Activated naive CD4-positive, alpha-beta T cell treated with anti-CD3 and anti-CD28 coated beads for 36 hours (primary cell): Measurements from ENCODE around the gene SAMMSON. TPM values are rescaled to one million over a fixed set of nuclear protein-coding genes. Genes with fewer than 3 reads are reported as not detected.

Source experiments
- CTCF ChIA-PET: fragments of 350-600 bp; sonication (Branson Sonifier 250); formaldehyde crosslinking; loops from one replicate; lab custom pipeline; 2021; ENCODE audit warnings: antibody characterized with exemption; lab: Charles Lee
- DNase-seq: peaks from one replicate; pipeline ENCODE4 v3.0.0-alpha.2; 2020
- H3K27ac Mint-ChIP-seq: one replicate; pipeline ENCODE4 v1.8.0; 2021; ENCODE audit warnings: mild to moderate bottlenecking, mixed read lengths
- H3K27me3 Mint-ChIP-seq: one replicate; pipeline ENCODE4 v1.8.0; 2021; ENCODE audit warnings: low read depth, mixed read lengths
- H3K36me3 Mint-ChIP-seq: one replicate; pipeline ENCODE4 v1.8.0; 2021; ENCODE audit warnings: low read depth, mixed read lengths
- H3K4me1 Mint-ChIP-seq: one replicate; pipeline ENCODE4 v1.8.0; 2021; ENCODE audit warnings: low read depth, mixed read lengths
- H3K4me3 Mint-ChIP-seq: one replicate; pipeline ENCODE4 v1.8.0; 2021; ENCODE audit warnings: mild to moderate bottlenecking, moderate library complexity, mixed read lengths
- H3K9me3 Mint-ChIP-seq: one replicate; pipeline ENCODE4 v1.8.0; 2021; ENCODE audit warnings: mixed read lengths
- intact Hi-C: fragments of 100-400 bp; cut with micrococcal nuclease; formaldehyde crosslinking; loops from one replicate; pipeline ENCODE4 v1.15.1; 2023
- total RNA-seq, 2 experiments: library from RNA; stranded (reverse); gene quantifications; one replicate each; pipeline ENCODE4 v1.2.3, GENCODE V29; 2021

SAMMSON gene
- total RNA-seq, 2 experiments from 2014 or later = not detected

DNA sequence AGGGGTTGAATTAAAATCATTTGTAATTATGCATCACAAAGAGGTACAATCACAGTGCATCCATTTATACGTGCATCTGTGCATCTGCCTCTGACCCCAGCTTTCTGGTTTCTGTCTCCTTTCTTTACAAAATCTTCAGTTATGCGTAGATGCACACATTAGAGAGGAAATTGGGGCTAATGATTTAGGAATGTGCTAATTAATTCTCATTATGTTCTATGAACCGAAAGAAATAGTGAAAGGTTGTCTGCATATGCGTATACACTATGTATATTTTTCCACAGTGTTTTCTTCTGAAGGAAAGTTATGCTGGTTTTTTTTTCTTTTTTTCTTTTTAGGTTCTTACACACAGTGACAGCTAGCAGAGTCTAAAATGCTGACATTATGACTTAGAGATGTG, 71.6 kb downstream of the SAMMSON start:
- H3K27me3 Mint-ChIP-seq = peaks cover 39% of the 10 kb centered on the region
- intact Hi-C loops = no loop called here
- no peak overlapping the region for H3K4me3 Mint-ChIP-seq
- CTCF ChIA-PET = interaction anchor here (0.6 to 1.4 kb wide), 2 partner anchors 10 to 19 kb away, joined by 5 to 6 read pairs; no protein-coding TSS in a partner anchor
- no peaks in the 10 kb centered on the region for H3K4me1 Mint-ChIP-seq
- no peaks in the 10 kb centered on the region for H3K36me3 Mint-ChIP-seq
- no peak overlapping the region for H3K27ac Mint-ChIP-seq
- DNase-seq = no peak
- no peaks in the 10 kb centered on the region for H3K9me3 Mint-ChIP-seq

DNA sequence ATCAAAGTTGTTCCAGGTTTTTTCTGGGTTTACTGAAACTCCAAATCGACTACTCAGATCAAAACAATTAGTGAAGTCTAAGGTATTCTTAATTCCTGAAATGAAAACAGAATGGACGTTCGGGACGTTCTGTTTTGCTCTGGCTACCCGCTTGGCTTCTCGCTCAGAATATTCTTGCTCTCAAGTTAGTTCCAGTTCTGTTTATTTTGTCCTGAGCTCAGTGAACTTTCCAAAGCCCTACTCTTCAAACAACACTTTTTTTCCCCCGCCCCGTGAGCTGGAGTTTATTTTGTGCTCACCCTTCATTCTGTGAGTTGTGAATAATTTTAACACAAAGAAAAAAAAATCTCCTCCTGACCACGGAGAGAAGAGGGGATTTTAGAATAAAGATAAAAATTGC, 72.6 kb downstream of the SAMMSON start:
- intact Hi-C loops = no loop called here
- CTCF ChIA-PET = interaction anchor here (1.4 kb wide), 1 partner anchor 18 kb away, joined by 6 read pairs; no protein-coding TSS in a partner anchor
- Mint-ChIP-seq H3K4me3 (no peak overlapping the region), H3K36me3 (no peaks in the 10 kb centered on the region), H3K27me3 (peaks cover 36% of the 10 kb centered on the region), H3K9me3 (no peaks in the 10 kb centered on the region), H3K4me1 (no peaks in the 10 kb centered on the region), H3K27ac (no peak overlapping the region)
- no peak for DNase-seq

DNA sequence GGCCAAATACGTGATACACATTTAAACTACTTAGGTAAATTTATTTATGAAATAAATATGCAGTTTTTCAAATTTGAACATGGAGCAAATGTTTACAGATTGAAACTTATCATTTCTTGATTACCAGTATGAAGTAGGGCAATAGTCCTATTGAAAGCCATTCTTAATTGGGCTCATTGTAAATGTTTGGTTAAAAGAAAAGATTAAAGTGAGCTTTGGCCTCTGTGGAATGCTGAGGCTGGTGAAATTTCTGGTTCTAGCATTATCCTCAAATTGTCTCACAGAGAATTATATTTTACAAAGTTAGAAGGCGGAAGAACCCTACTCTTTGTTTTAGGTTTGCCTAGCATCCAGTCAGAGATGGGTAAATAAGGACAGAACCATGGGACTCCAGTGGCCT, 73.2 kb downstream of the SAMMSON start:
- CTCF ChIA-PET = interaction anchor here (1.4 to 1.9 kb wide), 2 partner anchors 9 to 17 kb away, joined by 6 to 7 read pairs; no protein-coding TSS in a partner anchor
- no peaks in the 10 kb centered on the region for H3K9me3 Mint-ChIP-seq
- no peak overlapping the region for H3K4me3 Mint-ChIP-seq
- intact Hi-C loops = no loop called here
- H3K36me3 Mint-ChIP-seq = no peaks in the 10 kb centered on the region
- H3K27me3 Mint-ChIP-seq = peaks cover 33% of the 10 kb centered on the region
- H3K4me1 Mint-ChIP-seq = no peaks in the 10 kb centered on the region
- H3K27ac Mint-ChIP-seq = no peak overlapping the region
- no peak for DNase-seq

DNA sequence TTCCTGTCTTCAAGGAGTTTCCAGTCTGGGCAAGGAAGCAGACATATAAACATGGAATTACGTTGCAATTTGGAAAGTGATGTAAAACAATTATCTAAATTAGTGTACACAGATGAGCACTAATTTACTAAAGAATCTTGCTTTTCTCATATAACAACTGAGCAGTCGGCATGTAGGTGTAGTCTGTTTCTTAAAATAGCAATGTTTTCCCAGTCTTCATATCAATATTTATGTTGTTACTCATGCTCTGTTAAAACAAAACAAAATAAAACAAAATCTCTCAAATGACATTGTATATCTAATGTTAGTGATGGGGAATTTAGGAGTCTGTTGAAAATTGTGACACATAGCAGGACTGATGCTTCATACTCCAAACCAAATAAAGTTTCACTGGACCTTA, 75.6 kb downstream of the SAMMSON start:
- Mint-ChIP-seq H3K4me1 (no peaks in the 10 kb centered on the region), H3K27me3 (peaks cover 34% of the 10 kb centered on the region), H3K9me3 (no peaks in the 10 kb centered on the region), H3K27ac (no peak overlapping the region), H3K4me3 (no peak overlapping the region), H3K36me3 (no peaks in the 10 kb centered on the region)
- CTCF ChIA-PET = no interaction called here
- intact Hi-C loops = no loop called here
- no peak for DNase-seq

DNA sequence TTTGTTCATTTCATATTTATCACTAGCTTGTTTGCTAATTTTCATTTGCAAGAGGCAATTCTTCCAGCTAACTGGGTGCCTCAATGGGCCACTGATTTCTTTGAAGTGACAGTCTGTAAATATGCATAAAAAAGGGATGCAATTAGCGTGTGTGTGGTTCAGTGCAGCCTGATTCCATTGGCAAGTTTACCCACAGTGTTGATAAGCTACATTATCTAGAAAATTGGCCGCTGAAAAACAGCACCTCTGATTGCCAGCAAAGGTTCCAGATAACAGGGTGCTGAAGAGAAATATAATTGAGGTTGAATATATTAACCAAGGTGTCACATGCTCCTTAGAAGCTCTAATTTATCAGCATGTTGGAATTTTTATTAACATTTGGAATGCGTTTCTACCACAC, 76.9 kb downstream of the SAMMSON start:
- Mint-ChIP-seq H3K27ac (no peak overlapping the region), H3K36me3 (no peaks in the 10 kb centered on the region), H3K9me3 (no peaks in the 10 kb centered on the region), H3K27me3 (peaks cover 33% of the 10 kb centered on the region), H3K4me3 (no peak overlapping the region), H3K4me1 (no peaks in the 10 kb centered on the region)
- CTCF ChIA-PET = no interaction called here
- no peak for DNase-seq
- intact Hi-C loops = no loop called here

DNA sequence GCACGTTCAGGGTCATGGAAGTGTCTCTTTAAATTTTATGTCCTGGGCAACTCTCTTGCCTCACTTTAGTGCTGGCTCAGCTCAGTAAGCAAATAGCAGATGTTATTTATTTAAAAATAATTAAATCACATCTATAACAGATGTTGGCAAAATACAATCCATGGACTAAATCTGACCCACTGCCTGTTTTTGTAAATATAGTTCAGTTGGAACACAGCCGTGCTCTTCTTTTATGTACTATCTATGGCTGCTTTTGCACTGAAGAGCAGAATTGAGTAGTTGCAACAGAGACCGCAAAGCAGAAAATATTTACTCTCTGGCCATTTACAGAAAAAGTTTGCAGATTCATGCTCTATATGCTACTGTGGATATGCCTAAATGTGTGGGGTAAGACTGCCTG, 79.2 kb downstream of the SAMMSON start:
- no peak overlapping the region for H3K4me3 Mint-ChIP-seq
- CTCF ChIA-PET = no interaction called here
- intact Hi-C loops = no loop called here

DNA sequence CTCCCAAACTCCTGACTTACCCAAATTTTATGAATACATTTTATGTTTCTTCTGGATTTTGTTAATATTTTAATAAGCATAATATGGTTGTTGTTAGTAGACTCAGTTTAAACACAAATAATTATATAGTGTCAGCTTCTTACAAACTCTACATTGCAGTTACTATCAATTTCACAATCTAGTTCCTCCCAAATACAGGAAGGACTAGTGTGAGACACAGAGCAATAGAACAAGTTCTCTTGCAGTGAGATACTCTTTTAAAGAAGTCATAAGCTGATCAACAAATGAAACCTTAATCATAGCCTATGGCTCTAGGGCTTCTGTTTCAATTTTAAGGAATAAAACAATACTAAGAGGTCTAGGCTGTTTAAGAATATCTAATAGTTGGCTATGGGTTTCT, 86.1 kb downstream of the SAMMSON start:
- Mint-ChIP-seq H3K9me3 (no peaks in the 10 kb centered on the region), H3K4me1 (no peaks in the 10 kb centered on the region), H3K27me3 (peaks cover 3% of the 10 kb centered on the region), H3K27ac (no peak overlapping the region), H3K36me3 (no peaks in the 10 kb centered on the region), H3K4me3 (no peak overlapping the region)
- DNase-seq = no peak
- CTCF ChIA-PET = no interaction called here
- intact Hi-C loops = no loop called here

More for the DNA sequence above, 79.2 kb downstream of the SAMMSON start:
- H3K36me3 Mint-ChIP-seq = no peaks in the 10 kb centered on the region
- H3K9me3 Mint-ChIP-seq = no peaks in the 10 kb centered on the region
- H3K27ac Mint-ChIP-seq = no peak overlapping the region
- H3K4me1 Mint-ChIP-seq = no peaks in the 10 kb centered on the region
- no peak for DNase-seq
- peaks cover 17% of the 10 kb centered on the region for H3K27me3 Mint-ChIP-seq

DNA sequence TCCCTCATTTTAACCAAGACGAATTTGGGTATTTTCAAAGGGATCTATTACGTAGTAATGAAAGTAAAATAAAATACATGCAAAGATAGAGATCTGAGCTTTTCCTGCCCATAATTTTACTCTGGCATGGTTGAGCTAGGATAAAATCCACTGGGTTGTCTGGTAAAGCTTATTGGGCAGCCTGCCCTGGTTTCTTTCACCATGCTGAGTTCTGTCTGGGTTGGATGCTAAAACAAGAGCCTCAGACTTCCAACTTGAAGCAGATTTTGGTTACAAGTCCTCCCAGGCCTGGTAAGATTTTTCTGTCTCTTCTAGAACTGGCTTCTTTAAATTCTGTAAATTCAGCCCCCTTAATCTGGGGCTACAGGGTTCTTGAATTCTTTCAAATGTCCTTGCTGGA, 86.8 kb downstream of the SAMMSON start:
- no peak overlapping the region for H3K4me3 Mint-ChIP-seq
- no peaks in the 10 kb centered on the region for H3K9me3 Mint-ChIP-seq
- no peak overlapping the region for H3K27ac Mint-ChIP-seq
- no peak for DNase-seq
- intact Hi-C loops = no loop called here
- H3K36me3 Mint-ChIP-seq = no peaks in the 10 kb centered on the region
- CTCF ChIA-PET = no interaction called here
- peaks cover 3% of the 10 kb centered on the region for H3K27me3 Mint-ChIP-seq
- no peaks in the 10 kb centered on the region for H3K4me1 Mint-ChIP-seq

DNA sequence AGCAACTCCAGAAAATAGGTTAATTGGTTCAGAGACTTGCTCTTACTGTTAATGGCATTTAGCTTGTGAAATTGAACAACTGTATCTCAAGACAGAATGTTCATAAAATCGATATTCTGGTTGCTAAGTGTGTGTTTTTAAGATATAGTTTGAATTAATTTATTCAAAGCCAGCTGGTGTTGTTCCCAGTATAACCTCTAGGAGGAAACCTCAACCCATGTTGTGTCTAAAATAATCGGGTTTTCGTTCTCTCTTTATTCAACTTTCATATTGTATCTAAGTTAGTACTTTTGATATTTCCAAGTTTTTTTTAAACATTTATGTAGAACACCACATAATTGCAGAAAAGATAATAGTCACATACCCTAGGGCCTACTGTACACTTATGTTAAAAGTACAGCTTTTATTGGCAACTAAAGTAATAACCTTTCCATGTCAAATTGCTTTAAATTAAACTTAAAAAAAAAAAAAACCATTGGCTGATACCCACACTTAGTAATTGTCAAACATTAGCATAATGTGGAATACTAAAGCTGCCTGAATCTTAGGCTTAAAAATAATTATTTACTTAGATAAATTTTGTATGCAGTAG, 90.9 kb downstream of the SAMMSON start:
- Mint-ChIP-seq H3K36me3 (no peaks in the 10 kb centered on the region), H3K27ac (no peak overlapping the region), H3K4me3 (no peak overlapping the region), H3K4me1 (no peaks in the 10 kb centered on the region), H3K27me3 (peaks cover 8% of the 10 kb centered on the region), H3K9me3 (no peaks in the 10 kb centered on the region)
- DNase-seq = no peak
- CTCF ChIA-PET = interaction anchor here (0.5 to 1.8 kb wide), 11 partner anchors 17 to 542 kb away, joined by 3 to 7 read pairs (median 4); no protein-coding TSS in a partner anchor
- intact Hi-C loops = loop anchor here (10.0 kb wide), 1 partner anchor 264 kb away; no protein-coding TSS in a partner anchor

DNA sequence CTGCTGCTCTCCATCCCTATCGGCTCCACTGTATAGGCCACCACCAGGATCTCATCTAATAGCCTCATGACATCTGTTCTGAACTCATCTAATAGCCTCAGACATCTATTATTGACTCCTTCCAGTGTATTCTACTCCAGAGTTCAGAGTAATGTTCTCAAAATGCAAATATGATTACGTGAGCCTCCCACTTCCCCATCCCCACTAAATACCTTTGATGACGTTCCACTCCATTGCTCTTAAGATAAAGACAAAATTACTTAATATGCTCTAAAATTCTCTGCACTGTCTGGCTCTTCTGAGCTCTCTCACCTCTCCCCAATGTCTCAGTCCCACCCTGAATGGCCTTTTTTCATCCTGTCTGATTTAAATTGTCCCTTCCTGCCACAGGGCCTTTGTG, 94.7 kb downstream of the SAMMSON start:
- intact Hi-C loops = loop anchor here (10.0 kb wide), 1 partner anchor 261 kb away; no protein-coding TSS in a partner anchor
- Mint-ChIP-seq H3K4me3 (no peak overlapping the region), H3K27me3 (peaks cover 5% of the 10 kb centered on the region), H3K27ac (no peak overlapping the region), H3K4me1 (no peaks in the 10 kb centered on the region), H3K9me3 (no peaks in the 10 kb centered on the region), H3K36me3 (no peaks in the 10 kb centered on the region)
- no peak for DNase-seq
- CTCF ChIA-PET = interaction anchor here (1.2 kb wide), 1 partner anchor 12 kb away, joined by 3 read pairs; no protein-coding TSS in a partner anchor

DNA sequence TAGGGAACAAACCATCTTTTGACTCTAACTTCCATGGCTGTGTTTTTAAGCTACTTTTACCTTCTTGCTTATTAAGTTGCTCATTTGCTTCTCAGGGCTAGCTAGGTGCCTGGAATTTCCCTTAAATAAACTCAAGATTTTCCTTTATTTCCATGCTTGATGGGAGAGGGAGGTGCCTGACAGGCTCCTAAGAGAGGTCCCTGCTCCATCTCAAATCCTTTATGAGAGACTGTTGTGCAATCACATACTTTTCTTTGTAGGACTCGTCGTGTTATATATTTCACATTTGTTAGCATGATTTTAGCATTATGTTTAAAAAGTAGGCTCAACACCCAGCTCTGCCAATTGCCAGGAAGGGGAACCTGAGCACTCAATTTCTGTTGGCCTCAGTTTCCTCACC, 95.7 kb downstream of the SAMMSON start:
- Mint-ChIP-seq H3K4me3 (no peak overlapping the region), H3K9me3 (no peaks in the 10 kb centered on the region), H3K27ac (no peak overlapping the region), H3K27me3 (peaks cover 5% of the 10 kb centered on the region), H3K36me3 (no peaks in the 10 kb centered on the region), H3K4me1 (no peaks in the 10 kb centered on the region)
- DNase-seq = no peak
- CTCF ChIA-PET = no interaction called here
- intact Hi-C loops = loop anchor here (10.0 kb wide), 1 partner anchor 260 kb away; no protein-coding TSS in a partner anchor

DNA sequence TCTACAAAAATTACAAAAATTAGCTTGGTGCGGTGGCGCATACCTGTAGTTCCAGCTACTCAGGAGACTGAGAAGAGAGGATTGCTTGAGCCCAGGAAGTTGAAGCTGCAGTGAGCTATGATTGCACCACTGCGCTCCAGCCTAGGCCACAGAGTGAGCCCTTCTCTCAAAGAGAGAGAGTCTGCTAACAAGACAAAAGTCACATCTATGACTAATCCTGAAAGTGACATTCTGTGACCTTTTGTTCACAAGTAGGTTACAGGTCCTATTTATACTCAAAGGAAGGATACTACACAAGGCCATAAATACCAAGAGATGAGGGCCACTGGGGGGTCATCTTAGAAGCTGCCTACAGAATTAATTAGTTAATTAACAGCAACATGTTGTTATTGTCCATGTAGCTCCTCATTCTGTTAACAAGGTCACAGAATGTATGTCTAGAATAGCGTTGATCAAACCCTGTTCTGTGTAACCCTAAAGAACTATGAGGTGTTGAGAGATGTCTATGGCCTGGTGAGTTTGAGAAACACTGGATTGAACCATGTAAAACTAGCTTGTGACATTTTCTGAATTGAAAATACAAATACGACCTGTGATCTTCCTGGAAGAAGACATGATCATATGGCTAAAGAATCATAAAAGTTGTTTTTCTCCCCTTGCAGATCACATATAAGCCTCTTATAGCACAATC, 97.0 kb downstream of the SAMMSON start:
- intact Hi-C loops = loop anchor here (10.0 kb wide), 1 partner anchor 258 kb away; no protein-coding TSS in a partner anchor
- Mint-ChIP-seq H3K36me3 (no peaks in the 10 kb centered on the region), H3K4me1 (no peaks in the 10 kb centered on the region), H3K9me3 (no peaks in the 10 kb centered on the region), H3K27ac (no peak overlapping the region), H3K27me3 (peaks cover 5% of the 10 kb centered on the region), H3K4me3 (no peak overlapping the region)
- no peak for DNase-seq
- CTCF ChIA-PET = interaction anchor here (0.7 kb wide), 1 partner anchor 813 kb away, joined by 3 read pairs; no protein-coding TSS in a partner anchor
